HEK293 (cell line): Measurements from ENCODE around the gene ITPR2.

ENCODE experiments used
- CTCF ChIA-PET: fragments of 350-600 bp; formaldehyde crosslinking; extraction: SDS; loops from one replicate; lab custom pipeline; 2021; ENCODE audit warnings: antibody characterized with exemption; lab: Yijun Ruan, JAX
- POLR2A ChIA-PET: fragments of 300-600 bp; formaldehyde crosslinking; extraction: SDS; loops from one replicate; lab custom pipeline; 2020; ENCODE audit warnings: antibody characterized with exemption, inconsistent platforms; lab: Yijun Ruan, JAX
- H3K27ac ChIP-seq: fragments of 200-500 bp; sonication (Bioruptor generic); 2 replicates; pipeline ENCODE4 v1.5.1; 2014; ENCODE audit warnings: low read depth, low read length, control low read depth, inconsistent platforms; ENCODE audit errors: extremely low read depth
- H3K36me3 ChIP-seq, 2 experiments: fragments of 200-500 bp in 1 of 2; sonication (Bioruptor generic) in 1 of 2; 1 replicate in 1 of 2; 2 replicates in 1 of 2; pipeline ENCODE4 v1.5.1; 2014 to 2017; ENCODE audit warnings: inconsistent platforms in 2 of 2, low read length in 2 of 2; ENCODE audit not compliant: control insufficient read depth in 2 of 2, insufficient read depth in 1 of 2
- H3K4me1 ChIP-seq: fragments of 200-500 bp; sonication (Bioruptor generic); 2 replicates; pipeline ENCODE4 v1.5.1; 2014; ENCODE audit warnings: mild to moderate bottlenecking, low read length, inconsistent platforms; ENCODE audit not compliant: control insufficient read depth, insufficient read depth
- H3K4me3 ChIP-seq: 2 replicates; pipeline ENCODE4 v1.5.1; 2011; ENCODE audit warnings: low read depth, mild to moderate bottlenecking, control low read depth, low read length, moderate library complexity
- H3K9me3 ChIP-seq: fragments of 200-500 bp; sonication (Bioruptor generic); 2 replicates; pipeline ENCODE4 v1.5.1; 2014; ENCODE audit warnings: low read depth, low read length, inconsistent platforms; ENCODE audit not compliant: control insufficient read depth, insufficient read depth
- FEZF1 ChIP-seq: fragments of 450-650 bp; formaldehyde crosslinking; IDR thresholded peaks from 2 replicates; pipeline ENCODE4 v1.5.1; 2016; ENCODE audit warnings: missing biosample characterization, missing genetic modification characterization
- GLI4 ChIP-seq: fragments of 450-650 bp; formaldehyde crosslinking; IDR thresholded peaks from 2 replicates; pipeline ENCODE4 v1.5.1; 2016; ENCODE audit warnings: missing biosample characterization, missing genetic modification characterization
- KLF10 ChIP-seq: fragments of 450-650 bp; IDR thresholded peaks from 2 replicates; pipeline ENCODE4 v1.5.1; 2018; ENCODE audit warnings: missing biosample characterization, mild to moderate bottlenecking, missing genetic modification characterization
- MZF1 ChIP-seq: fragments of 450-650 bp; formaldehyde crosslinking; IDR thresholded peaks from 2 replicates; pipeline ENCODE4 v1.5.1; 2017; ENCODE audit warnings: missing biosample characterization, missing genetic modification characterization, borderline replicate concordance
- ZBTB48 ChIP-seq: fragments of 450-650 bp; formaldehyde crosslinking; IDR thresholded peaks from 2 replicates; pipeline ENCODE4 v1.5.1; 2016; ENCODE audit warnings: missing biosample characterization, missing genetic modification characterization
- ZFHX2 ChIP-seq: fragments of 450-650 bp; formaldehyde crosslinking; conservative IDR thresholded peaks from 2 replicates; pipeline ENCODE4 v1.5.1; 2016; ENCODE audit warnings: missing biosample characterization, missing genetic modification characterization
- ZNF133 ChIP-seq: fragments of 450-650 bp; formaldehyde crosslinking; IDR thresholded peaks from 2 replicates; pipeline ENCODE4 v1.5.1; 2016; ENCODE audit warnings: missing biosample characterization, missing genetic modification characterization
- ZNF211 ChIP-seq: fragments of 450-650 bp; formaldehyde crosslinking; IDR thresholded peaks from 2 replicates; pipeline ENCODE4 v1.5.1; 2016; ENCODE audit warnings: low read depth, missing biosample characterization, missing genetic modification characterization
- ZNF350 ChIP-seq: fragments of 450-650 bp; formaldehyde crosslinking; IDR thresholded peaks from 2 replicates; pipeline ENCODE4 v1.5.0; 2017; ENCODE audit warnings: missing biosample characterization, mild to moderate bottlenecking, missing genetic modification characterization
- ZNF391 ChIP-seq: fragments of 450-650 bp; formaldehyde crosslinking; IDR thresholded peaks from 2 replicates; pipeline ENCODE4 v1.5.1; 2016; ENCODE audit warnings: low read depth, missing biosample characterization, missing genetic modification characterization, borderline replicate concordance
- ZNF521 ChIP-seq: fragments of 450-650 bp; formaldehyde crosslinking; IDR thresholded peaks from 2 replicates; pipeline ENCODE4 v1.5.1; 2017; ENCODE audit warnings: missing biosample characterization, mild to moderate bottlenecking, missing genetic modification characterization
- ZNF610 ChIP-seq: fragments of 450-650 bp; formaldehyde crosslinking; IDR thresholded peaks from 2 replicates; pipeline ENCODE4 v1.5.1; 2016; ENCODE audit warnings: missing biosample characterization, missing genetic modification characterization, borderline replicate concordance
- ZNF664 ChIP-seq: fragments of 450-650 bp; formaldehyde crosslinking; IDR thresholded peaks from 2 replicates; pipeline ENCODE4 v1.5.1; 2016; ENCODE audit warnings: missing biosample characterization, missing genetic modification characterization
- ZSCAN30 ChIP-seq: fragments of 450-650 bp; IDR thresholded peaks from 2 replicates; pipeline ENCODE4 v1.5.1; 2018; ENCODE audit warnings: missing biosample characterization, mild to moderate bottlenecking, missing genetic modification characterization, moderate library complexity
- TF ChIP-seq, protein P1 (sequence below): fragments of 450-650 bp; formaldehyde crosslinking; IDR thresholded peaks from 2 replicates; pipeline ENCODE4 v1.5.1; 2016; ENCODE audit warnings: missing biosample characterization, missing genetic modification characterization, low read depth
- TF ChIP-seq, protein P2 (sequence below): fragments of 450-650 bp; formaldehyde crosslinking; IDR thresholded peaks from 2 replicates; pipeline ENCODE4; 2016; ENCODE audit warnings: missing biosample characterization, missing genetic modification characterization

Gene ITPR2

GRCh38 chr12:26513363-26514043, 319.5 kb downstream of the ITPR2 start (continued):
- TF ChIP-seq MZF1 (tag by site-specific recombination), result no peak
- TF ChIP-seq GLI4, result no peak

DNA sequence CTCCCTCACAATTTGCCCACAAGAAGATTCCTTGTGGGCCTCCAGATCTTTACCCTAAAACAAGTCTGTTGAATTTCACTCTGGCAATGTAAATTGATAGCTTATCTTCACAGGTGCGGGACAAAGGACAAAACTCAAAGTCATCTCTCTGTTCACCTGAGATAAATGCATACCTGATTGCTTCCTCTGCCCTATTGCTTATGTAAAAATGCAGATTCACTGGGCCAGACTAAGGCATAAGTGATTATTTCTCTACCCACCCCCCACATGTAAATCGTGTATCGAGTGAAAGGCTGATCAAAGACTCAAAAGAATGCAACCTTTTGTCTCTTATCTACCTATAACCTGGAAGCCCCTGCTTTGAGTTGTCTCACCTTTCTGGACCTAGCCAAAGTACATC, 320.8 kb downstream of the ITPR2 start:
- Histone ChIP-seq H3K36me3 (no peaks in the 10 kb centered on the region), H3K9me3 (no peaks in the 10 kb centered on the region)
- CTCF ChIA-PET, result no interaction called here
- TF ChIP-seq ZNF350, result no peak
- TF ChIP-seq, all 188 proteins: peak for 0
- 0 out of 2 replicates have a peak, but pooled peaks cover 4% of the 10 kb centered on the region for H3K4me1 ChIP-seq
- POLR2A ChIA-PET, result no interaction called here
- no peak overlapping the region for H3K27ac ChIP-seq
- no peak overlapping the region for H3K4me3 ChIP-seq

- no peaks in the 10 kb centered on the region for H3K36me3 ChIP-seq
- POLR2A ChIA-PET, result no interaction called here
- CTCF ChIA-PET, result no interaction called here
Measured at GRCh38 chr12:26510354-26510674, 322.7 kb downstream of the ITPR2 start.

DNA sequence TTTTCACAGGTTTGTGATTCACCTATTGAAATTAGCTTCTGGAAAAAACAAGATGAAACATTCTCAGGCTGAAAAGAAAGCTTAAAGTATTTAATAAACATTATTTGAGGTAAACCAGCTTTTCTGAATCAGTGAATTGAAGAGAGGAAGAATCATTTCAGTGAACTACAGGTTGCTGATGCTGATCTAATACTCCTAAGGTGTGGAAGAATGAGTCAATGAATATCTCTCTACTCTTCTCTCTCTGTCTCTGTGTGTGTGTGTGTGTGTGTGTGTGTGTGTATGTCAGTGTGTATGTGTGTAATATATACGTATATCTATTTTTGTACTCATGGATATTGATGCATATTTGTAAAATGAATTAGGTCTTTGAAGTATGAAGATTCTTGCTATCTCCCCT, 325.4 kb downstream of the ITPR2 start:
- Histone ChIP-seq H3K4me3 (no peak overlapping the region), H3K36me3 (no peaks in the 10 kb centered on the region), H3K4me1 (0 out of 2 replicates have a peak, but pooled peaks cover 4% of the 10 kb centered on the region), H3K9me3 (no peaks in the 10 kb centered on the region)
- ChIA-PET CTCF (no interaction called here), POLR2A (no interaction called here)
- no peak for TF ChIP-seq FEZF1 (tag by site-specific recombination)
- TF ChIP-seq ZNF610, result no peak
- TF ChIP-seq ZFHX2 (tag by site-specific recombination), result no peak
- TF ChIP-seq ZNF664, result no peak
- TF ChIP-seq, protein P1, sequence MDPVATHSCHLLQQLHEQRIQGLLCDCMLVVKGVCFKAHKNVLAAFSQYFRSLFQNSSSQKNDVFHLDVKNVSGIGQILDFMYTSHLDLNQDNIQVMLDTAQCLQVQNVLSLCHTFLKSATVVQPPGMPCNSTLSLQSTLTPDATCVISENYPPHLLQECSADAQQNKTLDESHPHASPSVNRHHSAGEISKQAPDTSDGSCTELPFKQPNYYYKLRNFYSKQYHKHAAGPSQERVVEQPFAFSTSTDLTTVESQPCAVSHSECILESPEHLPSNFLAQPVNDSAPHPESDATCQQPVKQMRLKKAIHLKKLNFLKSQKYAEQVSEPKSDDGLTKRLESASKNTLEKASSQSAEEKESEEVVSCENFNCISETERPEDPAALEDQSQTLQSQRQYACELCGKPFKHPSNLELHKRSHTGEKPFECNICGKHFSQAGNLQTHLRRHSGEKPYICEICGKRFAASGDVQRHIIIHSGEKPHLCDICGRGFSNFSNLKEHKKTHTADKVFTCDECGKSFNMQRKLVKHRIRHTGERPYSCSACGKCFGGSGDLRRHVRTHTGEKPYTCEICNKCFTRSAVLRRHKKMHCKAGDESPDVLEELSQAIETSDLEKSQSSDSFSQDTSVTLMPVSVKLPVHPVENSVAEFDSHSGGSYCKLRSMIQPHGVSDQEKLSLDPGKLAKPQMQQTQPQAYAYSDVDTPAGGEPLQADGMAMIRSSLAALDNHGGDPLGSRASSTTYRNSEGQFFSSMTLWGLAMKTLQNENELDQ (tag by site-specific recombination), result no peak
- TF ChIP-seq, protein P2, sequence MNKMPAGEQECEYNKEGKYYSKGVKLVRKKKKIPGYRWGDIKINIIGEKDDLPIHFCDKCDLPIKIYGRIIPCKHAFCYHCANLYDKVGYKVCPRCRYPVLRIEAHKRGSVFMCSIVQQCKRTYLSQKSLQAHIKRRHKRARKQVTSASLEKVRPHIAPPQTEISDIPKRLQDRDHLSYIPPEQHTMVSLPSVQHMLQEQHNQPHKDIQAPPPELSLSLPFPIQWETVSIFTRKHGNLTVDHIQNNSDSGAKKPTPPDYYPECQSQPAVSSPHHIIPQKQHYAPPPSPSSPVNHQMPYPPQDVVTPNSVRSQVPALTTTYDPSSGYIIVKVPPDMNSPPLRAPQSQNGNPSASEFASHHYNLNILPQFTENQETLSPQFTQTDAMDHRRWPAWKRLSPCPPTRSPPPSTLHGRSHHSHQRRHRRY (tag by site-specific recombination), result no peak
- TF ChIP-seq ZNF521 (tag by site-specific recombination), result no peak
- TF ChIP-seq, all 188 proteins: peak for 0
- no peak overlapping the region for H3K27ac ChIP-seq

More at GRCh38 chr12:26510354-26510674, 322.7 kb downstream of the ITPR2 start:
- no peak overlapping the region for H3K27ac ChIP-seq
- H3K4me1 ChIP-seq, result 0 out of 2 replicates have a peak, but pooled peaks cover 4% of the 10 kb centered on the region
- H3K4me3 ChIP-seq, result no peak overlapping the region
- TF ChIP-seq ZBTB48 (tag by site-specific recombination) (no peak), ZNF350 (no peak), ZNF133 (no peak), KLF10 (tag by site-specific recombination) (no peak), ZSCAN30 (tag by site-specific recombination) (no peak), ZNF391 (tag by site-specific recombination) (no peak), ZNF211 (tag by site-specific recombination) (no peak)
- no peaks in the 10 kb centered on the region for H3K9me3 ChIP-seq
